Measurements from ENCODE around the gene DNER. TPM values are rescaled to one million over a fixed set of nuclear protein-coding genes. Genes with fewer than 3 reads are reported as not detected.

Gene DNER
- total and polyA plus RNA-seq, 2 of the 4 experiments (the other 2 are of a cell fraction): under 0.01 to 0.14 TPM

GRCh38 chr2:229611360-229611759, 103.0 kb downstream of the DNER start:
- H3K27me3 ChIP-seq (ENCODE audit: control insufficient read depth, insufficient read depth, low read length): no peaks in the 10 kb centered on the region
- H3K9me3 ChIP-seq (ENCODE audit: control insufficient read depth, insufficient read depth, low read length): peaks cover 11% of the 10 kb centered on the region
- no peaks in the 10 kb centered on the region for H3K79me1 ChIP-seq (ENCODE audit: low read depth in 1 of 2, low read length in 2 of 2)
- H4K8ac ChIP-seq (ENCODE audit: low read depth in 2 of 2, low read length in 2 of 2): no peak overlapping the region
- no peak overlapping the region for H2BK20ac ChIP-seq (ENCODE audit: low read depth, low read length)
- no peak overlapping the region for H3K9ac ChIP-seq (ENCODE audit: low read depth, low read length)
- no peak overlapping the region for H3K14ac ChIP-seq (replicated peaks; ENCODE audit: low read depth, low read length)
- H3K36me3 ChIP-seq (ENCODE audit: control insufficient read depth, insufficient read depth, low read length): no peaks in the 10 kb centered on the region
- DNase-seq: no peak
- in situ Hi-C loops (cut with MboI; ENCODE audit: low sequenced_read_pairs) (no loop called here), dilution Hi-C loops (cut with HindIII; ENCODE audit: low sequenced_read_pairs, unreplicated experiment) (no loop called here), intact Hi-C loops (cut with micrococcal nuclease) (no loop called here)
- no CpG with 5 or more reads among the region's 2 CpGs for WGBS, 2 experiments (ENCODE audit: extremely low coverage in 2 of 2, insufficient read length in 1 of 2)
- no peak overlapping the region for H3K56ac ChIP-seq (ENCODE audit: extremely low read depth, insufficient read depth, low read length)
- no peak overlapping the region for H3K4me3 ChIP-seq (ENCODE audit: insufficient read depth, low read depth, low read length)
- POLR2A ChIA-PET (ENCODE audit: unreplicated experiment): no interaction called here
- no peak overlapping the region for H3K4me2 ChIP-seq (ENCODE audit: low read depth, low read length)
- H2BK5ac ChIP-seq (ENCODE audit: low read depth, low read length, poor library complexity, severe bottlenecking): no peak overlapping the region
- no peak overlapping the region for H3K23ac ChIP-seq (ENCODE audit: low read depth, low read length)
- H4K5ac ChIP-seq (ENCODE audit: low read depth, low read length): no peak overlapping the region
- H2AFZ ChIP-seq (replicated peaks; ENCODE audit: low read length, poor library complexity): no peak overlapping the region
- H3K4ac ChIP-seq (ENCODE audit: low read depth, low read length): no peak overlapping the region
- H4K91ac ChIP-seq (ENCODE audit: insufficient read depth, low read depth, low read length): no peak overlapping the region
- no peak for ATAC-seq (ENCODE audit: low read depth)
- H2BK15ac ChIP-seq (ENCODE audit: low read depth, low read length): no peak overlapping the region
- H2AK5ac ChIP-seq (ENCODE audit: low read depth, low read length): no peak overlapping the region
- no peaks in the 10 kb centered on the region for H3K4me1 ChIP-seq (ENCODE audit: control insufficient read depth, insufficient read depth, low read length)
- H2BK120ac ChIP-seq (ENCODE audit: low read depth, low read length): no peak overlapping the region
- CTCF ChIA-PET: no interaction called here
- TF ChIP-seq MAFK (IDR thresholded peaks at IDR 0.05; ENCODE audit: low read depth, low read length): no peak
- TF ChIP-seq CEBPB (IDR thresholded peaks at IDR 0.05; ENCODE audit: low read depth, low read length): no peak
- TF ChIP-seq RAD21 (IDR thresholded peaks at IDR 0.05; ENCODE audit: low read length): no peak
- no peak for TF ChIP-seq NFE2L2 (IDR thresholded peaks at IDR 0.05; ENCODE audit: low read depth, low read length)
- no peak for TF ChIP-seq POLR2A (IDR thresholded peaks at IDR 0.05; ENCODE audit: low read depth, low read length)
- no peak for TF ChIP-seq MXI1 (IDR thresholded peaks at IDR 0.05; ENCODE audit: borderline replicate concordance, low read depth, low read length)
- no peak for TF ChIP-seq BHLHE40 (IDR thresholded peaks at IDR 0.05; ENCODE audit: low read depth, low read length)
- no peak for TF ChIP-seq USF2 (IDR thresholded peaks at IDR 0.05; ENCODE audit: low read depth, low read length)
- TF ChIP-seq CTCF (conservative IDR thresholded peaks at IDR 0.05; ENCODE audit: low read depth, low read length): no peak
- TF ChIP-seq SMC3 (IDR thresholded peaks at IDR 0.05; ENCODE audit: low read depth, low read length): no peak
- no peak for TF ChIP-seq RCOR1 (IDR thresholded peaks at IDR 0.05; ENCODE audit: insufficient replicate concordance, low read length)
- H2AK9ac ChIP-seq (replicated peaks; ENCODE audit: low read depth, low read length, poor library complexity): no peak overlapping the region
- BruUV-seq (replicated peaks): no TSS peak
- no peaks in the 10 kb centered on the region for H3K9me1 ChIP-seq (ENCODE audit: insufficient read depth, low read length)
- no peak overlapping the region for H3K27ac ChIP-seq (ENCODE audit: insufficient read depth, low read length)
- no peak overlapping the region for H3K18ac ChIP-seq (ENCODE audit: low read depth, low read length)
- no peaks in the 10 kb centered on the region for H4K20me1 ChIP-seq (ENCODE audit: insufficient read depth, low read length)

Measured in IMR-90 (cell line).